ENCODE data around the gene BMP15. TPM values are rescaled to one million over a fixed set of nuclear protein-coding genes. Genes with fewer than 3 reads are reported as not detected.
A peak's percentile ranks its signal among the peaks of the same experiment; 100 is the strongest.

The BMP15 gene
- total and polyA plus RNA-seq, 2 of the 13 experiments (the other 11 are each of a cell fraction or from before 2014, with no cell fraction given), result not detected

DNA sequence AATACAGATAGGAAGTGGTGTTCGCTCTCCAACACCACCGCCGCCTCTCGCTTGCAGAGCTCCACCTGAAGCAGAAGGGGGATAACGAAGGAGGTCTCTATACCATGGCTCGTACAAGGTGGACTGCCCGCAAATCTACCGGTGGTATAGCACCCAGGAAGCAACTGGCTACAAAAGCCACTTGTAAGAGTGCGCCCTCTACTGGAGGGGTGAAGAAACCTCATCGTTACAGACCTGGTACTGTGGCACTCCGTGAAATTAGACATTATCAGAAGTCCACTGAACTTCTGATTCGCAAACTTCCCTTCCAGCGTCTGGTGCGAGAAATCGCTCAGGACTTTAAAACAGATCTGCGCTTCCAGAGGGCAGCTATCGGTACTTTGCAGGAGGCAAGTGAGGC is 5.2 kb upstream of the BMP15 start:
- WGBS (ENCODE audit: low lambda C conversion rate), result 63% methylated on average over 9 of the region's 17 CpGs
- H3K4me2 ChIP-seq (ENCODE audit: low read depth, low read length), result no peak overlapping the region
- no peaks in the 10 kb centered on the region for H3K79me2 ChIP-seq (ENCODE audit: insufficient read depth, low read length)
- no peaks in the 10 kb centered on the region for H4K20me1 ChIP-seq (ENCODE audit: insufficient read depth, low read length)
- no peak overlapping the region for H3K27ac ChIP-seq (ENCODE audit: extremely low read length, insufficient read depth, low read length)
- in situ Hi-C loops (cut with HindIII; ENCODE audit: extremely low pct_ligation_motif_present, low pct_unique_long_range_greater_than_20kb), result no loop called here
- no peaks in the 10 kb centered on the region for H3K36me3 ChIP-seq (replicated peaks in 1 of 2; ENCODE audit: control insufficient read depth in 1 of 2, insufficient read depth in 2 of 2, low read length in 2 of 2)
- no peaks in the 10 kb centered on the region for H3K9me3 ChIP-seq (ENCODE audit: low read length)
- intact Hi-C loops (cut with micrococcal nuclease; ENCODE audit: unreplicated experiment), result no loop called here
- H2AFZ ChIP-seq (ENCODE audit: low read length), result no peak overlapping the region
- TF ChIP-seq REL (CRISPR knock-in tag; conservative IDR thresholded peaks at IDR 0.05) (no peak), SKI (IDR thresholded peaks at IDR 0.05; ENCODE audit: partially characterized antibody) (no peak), CTCF (CRISPR knock-in tag; IDR thresholded peaks at IDR 0.05) (peak; percentile 28), ZNF572 (CRISPR knock-in tag; IDR thresholded peaks at IDR 0.05) (no peak), SIN3B (IDR thresholded peaks at IDR 0.05; ENCODE audit: low read length) (no peak), ETS1 (CRISPR knock-in tag; IDR thresholded peaks at IDR 0.05) (no peak), ZNF318 (CRISPR knock-in tag; IDR thresholded peaks at IDR 0.05) (no peak)
- no peak overlapping the region for H3K9ac ChIP-seq (ENCODE audit: insufficient read depth, low read depth, low read length)
- no TSS peak for BruUV-seq (replicated peaks)
- no peak for FAIRE-seq
- no peak for ATAC-seq
- no peaks in the 10 kb centered on the region for H3K27me3 ChIP-seq (ENCODE audit: control insufficient read depth in 1 of 2, insufficient read depth in 2 of 2, low read length in 2 of 2)
- POLR2A ChIA-PET, result no interaction called here
- H3K4me3 ChIP-seq (replicated peaks in 1 of 3; ENCODE audit: insufficient read depth in 1 of 3, low read depth in 2 of 3, low read length in 3 of 3), result no peak overlapping the region
- peak; percentile 4 for DNase-seq (ENCODE audit: low spot score)
- CTCF ChIA-PET (ENCODE audit: low intra/inter-chr PET ratio, low total read pairs), result no interaction called here
- H3K4me1 ChIP-seq (ENCODE audit: insufficient read depth, low read length), result no peaks in the 10 kb centered on the region
